GM21360 (cell line): Measurements from ENCODE around the gene SETD1A.
"Not testable (repeated sequence)": the region's sequence is repeated elsewhere in the genome, so short reads cannot be mapped to it uniquely, and the experiment has no call there.

Source experiments
- ATAC-seq: cut with Tn5 transposase; IDR thresholded peaks from one replicate; pipeline ENCODE4 v1.9.1; 2021; ENCODE audit warnings: mild to moderate bottlenecking, moderate library complexity; ENCODE audit not compliant: unreplicated experiment

Gene SETD1A

GRCh38 chr16:30928390-30928789, 29.2 kb upstream of the SETD1A start:
- no peak for ATAC-seq

- ATAC-seq: no peak
These were observed 28.4 kb upstream of the SETD1A start for GRCh38 chr16:30929167-30929566.

GRCh38 chr16:30930160-30930571, 27.4 kb upstream of the SETD1A start:
- no peak for ATAC-seq

GRCh38 chr16:30931068-30931650, 26.4 kb upstream of the SETD1A start:
- ATAC-seq: no peak

GRCh38 chr16:30934827-30935557, 22.6 kb upstream of the SETD1A start:
- ATAC-seq: no peak

- no peak for ATAC-seq
These were observed 19.9 kb upstream of the SETD1A start for GRCh38 chr16:30937692-30938091.

- ATAC-seq: not testable (repeated sequence)
These were observed 18.0 kb upstream of the SETD1A start for GRCh38 chr16:30939571-30939970.

- ATAC-seq: peak; percentile 76
These were observed 15.7 kb upstream of the SETD1A start for GRCh38 chr16:30941600-30942425.

GRCh38 chr16:30942426-30942806, 15.1 kb upstream of the SETD1A start:
- ATAC-seq: no peak

- ATAC-seq: no peak
These were observed 13.2 kb upstream of the SETD1A start for GRCh38 chr16:30944352-30944751.

- ATAC-seq: no peak
These were observed 10.6 kb upstream of the SETD1A start for GRCh38 chr16:30946671-30947540.

GRCh38 chr16:30947541-30947858, 10.1 kb upstream of the SETD1A start:
- ATAC-seq: no peak

- peak; percentile 10 for ATAC-seq
These were observed 9.5 kb upstream of the SETD1A start for GRCh38 chr16:30947859-30948666.

GRCh38 chr16:30948667-30949649, 8.6 kb upstream of the SETD1A start, which contains the start of gene ORAI3:
ORAI3 (plus strand) TSS chr16:30949068; CDS start chr16:30949290, 222 bp downstream.
- peak; percentile 56 for ATAC-seq

- peak; percentile 24 for ATAC-seq
These were observed 7.7 kb upstream of the SETD1A start for GRCh38 chr16:30949650-30950515.

GRCh38 chr16:30950516-30951065, 7.0 kb upstream of the SETD1A start:
- no peak for ATAC-seq

- ATAC-seq: no peak
These were observed 6.4 kb upstream of the SETD1A start for GRCh38 chr16:30951193-30951592.

GRCh38 chr16:30951750-30952149, 5.8 kb upstream of the SETD1A start:
- no peak for ATAC-seq
